Endothelial cell (in vitro differentiated cells): ENCODE measurements around the gene TAS2R1. TPM values are rescaled to one million over a fixed set of nuclear protein-coding genes. Genes with fewer than 3 reads are reported as not detected.

Experiments used
- DNase-seq: peaks from one replicate; pipeline ENCODE4 v3.0.0; 2021; ENCODE audit warnings: low spot score
- H3K27ac Mint-ChIP-seq: one replicate; pipeline ENCODE4 v1.8.0; 2021; ENCODE audit warnings: mixed read lengths, inconsistent platforms; ENCODE audit not compliant: unreplicated experiment
- H3K27me3 Mint-ChIP-seq: one replicate; pipeline ENCODE4 v1.8.0; 2021; ENCODE audit warnings: mild to moderate bottlenecking, moderate library complexity, mixed read lengths, inconsistent platforms; ENCODE audit not compliant: unreplicated experiment
- H3K36me3 Mint-ChIP-seq: one replicate; pipeline ENCODE4 v1.8.0; 2021; ENCODE audit warnings: mild to moderate bottlenecking, low read depth, mixed read lengths, inconsistent platforms; ENCODE audit not compliant: unreplicated experiment
- H3K4me1 Mint-ChIP-seq: one replicate; pipeline ENCODE4 v1.8.0; 2021; ENCODE audit warnings: mild to moderate bottlenecking, mixed read lengths, inconsistent platforms; ENCODE audit not compliant: unreplicated experiment
- H3K4me3 Mint-ChIP-seq: one replicate; pipeline ENCODE4 v1.8.0; 2021; ENCODE audit warnings: mild to moderate bottlenecking, mixed read lengths, inconsistent platforms; ENCODE audit not compliant: unreplicated experiment
- H3K9me3 Mint-ChIP-seq: one replicate; pipeline ENCODE4 v1.8.0; 2021; ENCODE audit warnings: mixed read lengths, inconsistent platforms; ENCODE audit not compliant: unreplicated experiment
- CTCF ChIP-seq: fragments of 200-600 bp; sonication (generic); IDR thresholded peaks from one replicate; pipeline ENCODE4 v1.5.0; 2021; ENCODE audit warnings: antibody characterized with exemption; ENCODE audit not compliant: unreplicated experiment
- total RNA-seq: library from RNA; stranded (reverse); fragmentation: NEBNext Ultra II Directional; extraction: Animal tissue kit (Norgen Biotek cat#: 25700); gene quantifications from one replicate; pipeline ENCODE4 v1.2.1, GENCODE V29; 2021; ENCODE audit not compliant: unreplicated experiment

The TAS2R1 gene
- total RNA-seq, 1 donor from 2014 or later: not detected

- peaks cover 19% of the 10 kb centered on the region for H3K4me1 Mint-ChIP-seq
- TF ChIP-seq CTCF: peak; percentile 14
- H3K4me3 Mint-ChIP-seq: no peak overlapping the region
- no peaks in the 10 kb centered on the region for H3K27me3 Mint-ChIP-seq
- H3K27ac Mint-ChIP-seq: peak overlapping the region; percentile 13
- no peaks in the 10 kb centered on the region for H3K9me3 Mint-ChIP-seq
- no peak for DNase-seq
- H3K36me3 Mint-ChIP-seq: no peaks in the 10 kb centered on the region
Measured at GRCh38 chr5:9653061-9653460, 22.9 kb upstream of the TAS2R1 start.

- DNase-seq: no peak
- H3K27me3 Mint-ChIP-seq: no peaks in the 10 kb centered on the region
- TF ChIP-seq CTCF: no peak
- no peak overlapping the region for H3K27ac Mint-ChIP-seq
- H3K36me3 Mint-ChIP-seq: no peaks in the 10 kb centered on the region
- no peaks in the 10 kb centered on the region for H3K9me3 Mint-ChIP-seq
- no peak overlapping the region for H3K4me3 Mint-ChIP-seq
- H3K4me1 Mint-ChIP-seq: peaks cover 19% of the 10 kb centered on the region
Measured at GRCh38 chr5:9652295-9652694, 22.1 kb upstream of the TAS2R1 start.

GRCh38 chr5:9646843-9647242 is 16.7 kb upstream of the TAS2R1 start:
- Mint-ChIP-seq H3K9me3 (no peaks in the 10 kb centered on the region), H3K4me1 (no peaks in the 10 kb centered on the region), H3K27ac (no peak overlapping the region), H3K36me3 (no peaks in the 10 kb centered on the region), H3K4me3 (no peak overlapping the region), H3K27me3 (no peaks in the 10 kb centered on the region)
- TF ChIP-seq CTCF: no peak
- DNase-seq: no peak

GRCh38 chr5:9644630-9645029 is 14.5 kb upstream of the TAS2R1 start:
- Mint-ChIP-seq H3K9me3 (no peaks in the 10 kb centered on the region), H3K27ac (no peak overlapping the region), H3K27me3 (no peaks in the 10 kb centered on the region), H3K4me3 (no peak overlapping the region), H3K36me3 (no peaks in the 10 kb centered on the region), H3K4me1 (peaks cover 11% of the 10 kb centered on the region)
- DNase-seq: no peak
- no peak for TF ChIP-seq CTCF

GRCh38 chr5:9642621-9643020 is 12.5 kb upstream of the TAS2R1 start:
- TF ChIP-seq CTCF: no peak
- no peak overlapping the region for H3K4me3 Mint-ChIP-seq
- no peak overlapping the region for H3K27ac Mint-ChIP-seq
- peaks cover 11% of the 10 kb centered on the region for H3K4me1 Mint-ChIP-seq
- DNase-seq: no peak
- H3K27me3 Mint-ChIP-seq: peaks cover 4% of the 10 kb centered on the region
- H3K36me3 Mint-ChIP-seq: peaks cover 5% of the 10 kb centered on the region
- no peaks in the 10 kb centered on the region for H3K9me3 Mint-ChIP-seq
